Measurements from ENCODE around the gene CTNND2.

DNA sequence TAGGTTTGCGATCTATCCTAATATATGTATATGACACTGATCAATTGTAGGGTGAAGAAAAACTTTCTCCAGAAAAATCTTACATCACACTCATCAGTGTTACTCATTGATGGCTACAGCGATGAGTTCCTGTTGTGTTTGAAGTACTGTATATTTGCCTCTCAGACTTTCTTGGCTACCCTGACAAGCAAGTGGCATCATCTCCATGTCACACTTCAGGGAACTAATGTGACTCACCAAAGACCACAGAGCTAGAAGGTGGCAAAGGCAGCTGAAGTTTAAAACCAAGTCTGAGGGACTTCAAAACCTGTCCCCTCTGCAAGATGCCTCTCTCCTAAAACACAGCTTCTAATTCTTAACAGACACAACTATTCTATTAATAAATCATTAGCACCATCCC lies 451.4 kb downstream of the CTNND2 start:
- TF ChIP-seq SUZ12 (IDR thresholded peaks at IDR 0.05) (no peak), FOXA1 (IDR thresholded peaks at IDR 0.05) (no peak), FOXM1 (IDR thresholded peaks at IDR 0.05; ENCODE audit: borderline replicate concordance) (no peak)

Measured in HEK293T (cell line).